ENCODE data around the gene SLC9A6.

DNA sequence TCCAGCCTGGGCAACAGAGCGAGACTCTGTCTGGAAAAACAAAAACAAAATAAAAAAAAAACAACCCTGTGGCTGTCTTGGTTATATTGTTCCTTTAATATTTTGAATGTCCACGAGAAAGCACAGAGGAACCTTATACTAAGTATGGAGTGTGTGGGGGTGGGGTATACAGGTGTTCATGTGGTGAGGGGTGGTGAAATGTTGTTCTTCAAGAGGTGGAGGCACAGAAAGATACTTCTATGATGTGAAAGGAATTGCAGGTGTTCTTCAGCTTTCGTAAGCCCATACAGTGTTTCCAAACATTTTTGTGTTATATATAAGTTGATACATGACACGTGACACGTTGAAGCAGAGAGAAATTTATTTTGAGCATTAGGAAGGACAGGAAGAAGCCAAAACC is 46.4 kb downstream of the SLC9A6 start:
- TF ChIP-seq, protein P1, sequence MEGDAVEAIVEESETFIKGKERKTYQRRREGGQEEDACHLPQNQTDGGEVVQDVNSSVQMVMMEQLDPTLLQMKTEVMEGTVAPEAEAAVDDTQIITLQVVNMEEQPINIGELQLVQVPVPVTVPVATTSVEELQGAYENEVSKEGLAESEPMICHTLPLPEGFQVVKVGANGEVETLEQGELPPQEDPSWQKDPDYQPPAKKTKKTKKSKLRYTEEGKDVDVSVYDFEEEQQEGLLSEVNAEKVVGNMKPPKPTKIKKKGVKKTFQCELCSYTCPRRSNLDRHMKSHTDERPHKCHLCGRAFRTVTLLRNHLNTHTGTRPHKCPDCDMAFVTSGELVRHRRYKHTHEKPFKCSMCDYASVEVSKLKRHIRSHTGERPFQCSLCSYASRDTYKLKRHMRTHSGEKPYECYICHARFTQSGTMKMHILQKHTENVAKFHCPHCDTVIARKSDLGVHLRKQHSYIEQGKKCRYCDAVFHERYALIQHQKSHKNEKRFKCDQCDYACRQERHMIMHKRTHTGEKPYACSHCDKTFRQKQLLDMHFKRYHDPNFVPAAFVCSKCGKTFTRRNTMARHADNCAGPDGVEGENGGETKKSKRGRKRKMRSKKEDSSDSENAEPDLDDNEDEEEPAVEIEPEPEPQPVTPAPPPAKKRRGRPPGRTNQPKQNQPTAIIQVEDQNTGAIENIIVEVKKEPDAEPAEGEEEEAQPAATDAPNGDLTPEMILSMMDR (IDR thresholded peaks at IDR 0.05), result no peak
- TF ChIP-seq EP300 (IDR thresholded peaks at IDR 0.05), result no peak
